ENCODE results near the gene MTIF2.
"Not testable (repeated sequence)": the region's sequence is repeated elsewhere in the genome, so short reads cannot be mapped to it uniquely, and the experiment has no call there.

Gene MTIF2

GRCh38 chr2:55228226-55228563, 40.8 kb downstream of the MTIF2 start:
- H3K4me3 ChIP-seq (ENCODE audit: low read length): no peak overlapping the region

GRCh38 chr2:55227437-55228225, 41.4 kb downstream of the MTIF2 start:
- H3K9ac ChIP-seq (ENCODE audit: low read depth, low read length); H3K4me1 ChIP-seq (ENCODE audit: insufficient read depth, low read length); H3K9me3 ChIP-seq (ENCODE audit: insufficient read depth, low read depth, low read length); H3K36me3 ChIP-seq (ENCODE audit: insufficient read depth, low read length); H3K27me3 ChIP-seq (ENCODE audit: insufficient read depth, low read length); H3K4me3 ChIP-seq (ENCODE audit: low read length); H3K27ac ChIP-seq (ENCODE audit: low read depth, low read length): not testable (repeated sequence)
- 94% methylated on average over 6 of the region's 7 CpGs for WGBS

More at GRCh38 chr2:55228226-55228563, 40.8 kb downstream of the MTIF2 start:
- no peaks in the 10 kb centered on the region for H3K9me3 ChIP-seq (ENCODE audit: insufficient read depth, low read depth, low read length)
- peaks cover 5% of the 10 kb centered on the region for H3K36me3 ChIP-seq (ENCODE audit: insufficient read depth, low read length)
- H3K27me3 ChIP-seq (ENCODE audit: insufficient read depth, low read length): no peaks in the 10 kb centered on the region
- H3K9ac ChIP-seq (ENCODE audit: low read depth, low read length): no peak overlapping the region
- H3K4me1 ChIP-seq (ENCODE audit: insufficient read depth, low read length): peaks cover 3% of the 10 kb centered on the region; the same call in 1 of the 2 replicates
- H3K27ac ChIP-seq (ENCODE audit: low read depth, low read length): no peak overlapping the region

- Histone ChIP-seq H3K36me3 (ENCODE audit: insufficient read depth, low read length) (no peaks in the 10 kb centered on the region), H3K9ac (ENCODE audit: low read depth, low read length) (no peak overlapping the region), H3K27me3 (ENCODE audit: insufficient read depth, low read length) (no peaks in the 10 kb centered on the region), H3K27ac (ENCODE audit: low read depth, low read length) (no peak overlapping the region), H3K4me3 (ENCODE audit: low read length) (no peak overlapping the region), H3K4me1 (ENCODE audit: insufficient read depth, low read length) (0 out of 2 replicates have a peak, but pooled peaks cover 3% of the 10 kb centered on the region), H3K9me3 (ENCODE audit: insufficient read depth, low read depth, low read length) (no peaks in the 10 kb centered on the region)
- WGBS: 86% methylated on average over 19 of the region's 19 CpGs
Measured at GRCh38 chr2:55225481-55226020, 43.5 kb downstream of the MTIF2 start.

DNA sequence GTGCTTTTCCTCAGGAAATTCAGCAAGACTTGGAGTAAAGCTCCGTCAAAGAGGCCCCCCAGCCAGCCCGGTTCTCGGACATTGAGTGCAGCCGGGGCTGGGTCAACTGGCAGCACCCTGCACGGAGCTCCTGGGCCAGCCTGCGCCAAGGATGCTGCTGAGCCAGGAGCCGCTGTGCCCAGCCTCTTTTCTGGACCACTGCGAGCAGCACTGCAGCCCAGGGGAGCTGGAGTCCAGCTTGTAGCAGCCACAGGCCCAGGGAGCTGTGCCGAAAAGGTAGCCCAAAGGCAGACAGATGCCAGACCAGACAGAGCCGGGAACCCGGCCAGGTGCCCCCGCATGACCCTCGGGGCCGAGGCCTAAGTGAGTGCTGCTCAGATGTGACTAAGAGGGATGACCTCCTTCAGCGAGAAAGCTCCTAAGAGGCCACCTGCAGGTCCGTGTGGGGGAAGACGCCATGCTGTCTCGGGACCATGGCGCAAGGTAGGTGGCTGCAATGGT, 44.2 kb downstream of the MTIF2 start:
- Histone ChIP-seq H3K27me3 (ENCODE audit: insufficient read depth, low read length) (no peaks in the 10 kb centered on the region), H3K4me3 (ENCODE audit: low read length) (no peak overlapping the region), H3K27ac (ENCODE audit: low read depth, low read length) (peak overlapping the region; percentile 13; the same call in 1 of the 2 replicates), H3K9ac (ENCODE audit: low read depth, low read length) (no peak overlapping the region), H3K9me3 (ENCODE audit: insufficient read depth, low read depth, low read length) (no peaks in the 10 kb centered on the region), H3K4me1 (ENCODE audit: insufficient read depth, low read length) (0 out of 2 replicates have a peak, but pooled peaks cover 3% of the 10 kb centered on the region), H3K36me3 (ENCODE audit: insufficient read depth, low read length) (no peaks in the 10 kb centered on the region)
- WGBS: 87% methylated on average over 19 of the region's 19 CpGs

DNA sequence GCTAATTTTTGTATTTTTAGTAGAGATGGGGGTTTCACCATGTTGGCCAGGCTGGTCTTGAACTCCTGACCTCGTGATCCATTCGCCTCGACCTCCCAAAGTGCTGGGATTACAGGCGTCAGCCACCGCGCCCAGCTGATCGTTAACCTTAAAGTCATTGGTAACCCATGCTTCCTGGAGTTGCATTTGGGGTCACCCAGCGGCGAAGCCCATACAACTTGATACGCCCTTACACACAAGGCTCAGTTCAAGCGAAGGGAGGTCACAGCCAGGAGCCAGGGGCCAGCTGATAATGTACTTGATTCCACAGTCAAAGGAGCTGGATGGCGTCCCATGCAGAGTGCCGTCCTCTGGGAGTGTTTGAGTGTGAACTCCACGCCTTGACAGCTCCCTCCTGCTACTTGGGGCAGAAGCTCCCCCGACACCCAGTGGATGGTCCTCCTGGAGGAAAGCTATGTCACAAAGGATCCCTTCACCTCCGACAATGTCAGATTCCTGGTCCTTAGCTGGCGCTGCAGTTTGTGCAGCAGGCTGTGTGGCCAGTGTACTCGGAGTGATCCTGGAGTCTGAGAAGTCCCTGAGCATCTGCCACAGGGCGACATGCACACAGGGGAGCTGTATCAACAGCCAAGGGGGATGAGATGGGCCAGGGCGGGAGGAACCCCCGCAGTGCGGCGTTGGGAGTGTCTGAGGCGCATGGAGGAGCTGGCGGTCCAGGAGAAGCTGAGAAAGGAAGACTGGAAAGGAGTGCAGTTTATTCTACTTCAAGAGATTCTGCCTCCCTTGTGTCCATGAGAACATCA, 44.9 kb downstream of the MTIF2 start:
- WGBS: 93% methylated on average over 25 of the region's 25 CpGs
- H3K9ac ChIP-seq (ENCODE audit: low read depth, low read length): no peak overlapping the region

DNA sequence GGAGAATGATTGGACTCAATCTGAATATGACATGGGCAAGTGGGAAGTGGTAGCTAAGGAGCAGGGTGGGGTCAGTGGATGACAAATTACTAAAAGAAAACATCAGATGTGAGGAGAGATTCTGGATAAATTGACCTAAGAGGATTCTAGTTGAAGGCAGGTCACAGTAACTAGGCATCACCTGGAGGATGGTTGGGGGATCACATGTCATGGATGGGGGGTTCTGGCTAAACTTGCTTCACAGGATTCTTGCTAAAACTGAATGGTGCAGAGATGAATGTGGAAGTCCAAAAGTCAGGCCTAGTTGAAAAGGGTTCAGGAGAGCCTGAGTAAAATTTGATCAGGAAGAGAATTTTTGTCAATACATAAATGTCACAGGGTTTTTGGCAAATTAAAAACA, 55.2 kb downstream of the MTIF2 start:
- H3K4me3 ChIP-seq (ENCODE audit: low read length): no peak overlapping the region
- H3K9me3 ChIP-seq (ENCODE audit: insufficient read depth, low read depth, low read length): no peaks in the 10 kb centered on the region
- no peak overlapping the region for H3K9ac ChIP-seq (ENCODE audit: low read depth, low read length)
- no peaks in the 10 kb centered on the region for H3K36me3 ChIP-seq (ENCODE audit: insufficient read depth, low read length)
- no peaks in the 10 kb centered on the region for H3K27me3 ChIP-seq (ENCODE audit: insufficient read depth, low read length)
- H3K4me1 ChIP-seq (ENCODE audit: insufficient read depth, low read length): peaks cover 6% of the 10 kb centered on the region; the same call in 1 of the 2 replicates
- H3K27ac ChIP-seq (ENCODE audit: low read depth, low read length): no peak overlapping the region

More for the DNA sequence above, 44.9 kb downstream of the MTIF2 start:
- H3K4me1 ChIP-seq (ENCODE audit: insufficient read depth, low read length): 0 out of 2 replicates have a peak, but pooled peaks cover 3% of the 10 kb centered on the region
- H3K27me3 ChIP-seq (ENCODE audit: insufficient read depth, low read length): no peaks in the 10 kb centered on the region
- peak overlapping the region; percentile 67; the same call in 1 of the 2 replicates for H3K4me3 ChIP-seq (ENCODE audit: low read length)
- no peaks in the 10 kb centered on the region for H3K9me3 ChIP-seq (ENCODE audit: insufficient read depth, low read depth, low read length)
- no peaks in the 10 kb centered on the region for H3K36me3 ChIP-seq (ENCODE audit: insufficient read depth, low read length)
- peak overlapping the region; percentile 13; the same call in 1 of the 2 replicates for H3K27ac ChIP-seq (ENCODE audit: low read depth, low read length)

DNA sequence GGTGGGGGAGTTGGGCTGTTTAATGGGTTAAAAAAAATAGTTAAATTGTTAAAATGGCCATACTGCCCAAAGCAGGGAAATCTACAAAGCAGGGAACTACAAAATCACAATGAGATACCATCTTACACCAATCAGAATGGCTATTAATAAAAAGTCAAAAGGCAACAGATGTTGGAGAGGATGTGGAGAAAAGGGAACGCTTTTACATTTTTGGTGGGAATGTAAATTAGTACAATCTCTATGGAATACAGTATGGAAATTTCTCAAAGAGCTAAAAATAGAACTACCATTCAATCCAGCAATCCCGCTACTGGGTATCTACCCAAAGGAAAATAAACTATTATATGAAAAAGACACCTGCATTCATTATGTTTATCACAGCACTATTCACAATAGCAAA, 64.1 kb downstream of the MTIF2 start:
- peaks cover 5% of the 10 kb centered on the region; the same call in 1 of the 2 replicates for H3K9me3 ChIP-seq (ENCODE audit: insufficient read depth, low read depth, low read length)
- no CpG with 5 or more reads among the region's 2 CpGs for WGBS
- no peak overlapping the region for H3K9ac ChIP-seq (ENCODE audit: low read depth, low read length)
- H3K4me3 ChIP-seq (ENCODE audit: low read length): no peak overlapping the region
- no peaks in the 10 kb centered on the region for H3K4me1 ChIP-seq (ENCODE audit: insufficient read depth, low read length)
- peaks cover 11% of the 10 kb centered on the region; the same call in 1 of the 2 replicates for H3K36me3 ChIP-seq (ENCODE audit: insufficient read depth, low read length)
- no peaks in the 10 kb centered on the region for H3K27me3 ChIP-seq (ENCODE audit: insufficient read depth, low read length)
- H3K27ac ChIP-seq (ENCODE audit: low read depth, low read length): no peak overlapping the region

- Histone ChIP-seq H3K4me3 (ENCODE audit: low read length) (no peak overlapping the region), H3K36me3 (ENCODE audit: insufficient read depth, low read length) (peaks cover 11% of the 10 kb centered on the region; the same call in 1 of the 2 replicates), H3K4me1 (ENCODE audit: insufficient read depth, low read length) (no peaks in the 10 kb centered on the region), H3K27ac (ENCODE audit: low read depth, low read length) (no peak overlapping the region), H3K9ac (ENCODE audit: low read depth, low read length) (no peak overlapping the region), H3K9me3 (ENCODE audit: insufficient read depth, low read depth, low read length) (peaks cover 5% of the 10 kb centered on the region; the same call in 1 of the 2 replicates), H3K27me3 (ENCODE audit: insufficient read depth, low read length) (no peaks in the 10 kb centered on the region)
- 97% methylated on average over 2 of the region's 3 CpGs for WGBS
Measured at GRCh38 chr2:55204536-55204935, 64.5 kb downstream of the MTIF2 start.

- Histone ChIP-seq H3K27me3 (ENCODE audit: insufficient read depth, low read length) (no peaks in the 10 kb centered on the region), H3K9ac (ENCODE audit: low read depth, low read length) (no peak overlapping the region), H3K4me1 (ENCODE audit: insufficient read depth, low read length) (no peaks in the 10 kb centered on the region), H3K27ac (ENCODE audit: low read depth, low read length) (no peak overlapping the region), H3K9me3 (ENCODE audit: insufficient read depth, low read depth, low read length) (peaks cover 5% of the 10 kb centered on the region; the same call in 1 of the 2 replicates), H3K36me3 (ENCODE audit: insufficient read depth, low read length) (peaks cover 10% of the 10 kb centered on the region; the same call in 1 of the 2 replicates), H3K4me3 (ENCODE audit: low read length) (no peak overlapping the region)
- 100% methylated on average over 1 of the region's 1 CpG for WGBS
Measured at GRCh38 chr2:55200416-55200815, 68.6 kb downstream of the MTIF2 start.

DNA sequence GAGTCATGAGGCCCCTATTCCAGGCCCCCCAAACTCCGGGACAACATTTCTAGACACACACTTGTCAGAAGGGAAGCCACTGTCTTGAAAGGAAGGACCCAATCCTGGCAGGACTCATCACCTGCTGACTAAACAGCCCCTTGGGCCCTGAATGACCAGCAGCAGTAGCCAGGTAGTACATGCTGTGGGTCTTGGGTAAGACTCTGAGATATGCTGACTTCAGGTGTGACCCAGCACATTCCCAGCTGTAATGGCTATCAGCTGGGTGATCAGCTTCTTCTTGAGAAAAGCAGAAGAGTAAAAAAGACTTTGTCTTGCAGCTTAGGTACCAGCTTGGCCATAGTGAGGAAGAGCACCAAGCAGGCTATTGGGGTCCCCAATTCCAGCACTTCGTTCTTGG, 72.5 kb downstream of the MTIF2 start:
- no peak overlapping the region for H3K4me3 ChIP-seq (ENCODE audit: low read length)
- H3K36me3 ChIP-seq (ENCODE audit: insufficient read depth, low read length): no peaks in the 10 kb centered on the region; the same call in 1 of the 2 replicates
- H3K9me3 ChIP-seq (ENCODE audit: insufficient read depth, low read depth, low read length): peaks cover 2% of the 10 kb centered on the region; the same call in 1 of the 2 replicates
- H3K4me1 ChIP-seq (ENCODE audit: insufficient read depth, low read length): no peaks in the 10 kb centered on the region
- no peak overlapping the region for H3K27ac ChIP-seq (ENCODE audit: low read depth, low read length)
- 96% methylated on average over 2 of the region's 2 CpGs for WGBS
- no peak overlapping the region for H3K9ac ChIP-seq (ENCODE audit: low read depth, low read length)
- no peaks in the 10 kb centered on the region for H3K27me3 ChIP-seq (ENCODE audit: insufficient read depth, low read length)

DNA sequence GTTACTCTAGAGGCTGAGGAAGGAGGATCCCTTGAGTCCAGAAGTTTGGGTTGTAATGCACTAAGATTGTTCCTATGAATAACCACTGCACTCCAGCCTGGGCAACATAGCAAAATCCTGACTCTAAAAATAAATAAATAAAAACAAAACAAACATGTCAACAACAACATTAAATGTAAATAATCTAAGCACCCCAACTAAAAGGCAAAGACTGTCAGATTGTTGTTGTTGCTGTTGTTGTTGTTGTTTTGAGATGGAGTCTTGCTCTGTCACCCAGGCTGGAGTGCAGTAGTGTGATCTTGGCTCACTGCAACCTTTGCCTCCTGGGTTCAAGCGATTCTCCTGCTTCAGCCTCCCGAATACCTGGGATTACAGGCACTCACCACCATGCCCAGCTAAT, 77.1 kb downstream of the MTIF2 start:
- not testable (repeated sequence) for H3K4me1 ChIP-seq (ENCODE audit: insufficient read depth, low read length); H3K4me3 ChIP-seq (ENCODE audit: low read length); H3K9ac ChIP-seq (ENCODE audit: low read depth, low read length); H3K9me3 ChIP-seq (ENCODE audit: insufficient read depth, low read depth, low read length); H3K27me3 ChIP-seq (ENCODE audit: insufficient read depth, low read length); H3K36me3 ChIP-seq (ENCODE audit: insufficient read depth, low read length); H3K27ac ChIP-seq (ENCODE audit: low read depth, low read length)
- WGBS: 100% methylated on average over 2 of the region's 2 CpGs
